ENCODE results near the gene DHTKD1. TPM values are rescaled to one million over a fixed set of nuclear protein-coding genes. Genes with fewer than 3 reads are reported as not detected.

Gene DHTKD1
- total RNA-seq, 2 experiments from 2014 or later, result 53.1 to 71.4 TPM

- ChIA-PET CTCF (ENCODE audit: unreplicated experiment) (no interaction called here), POLR2A (no interaction called here)
- H3K36me3 ChIP-seq (ENCODE audit: insufficient read depth, low read length), result peaks cover 84% of the 10 kb centered on the region
These were observed 94.2 kb downstream of the DHTKD1 start for GRCh38 chr10:12162927-12163326.

GRCh38 chr10:12164085-12164484 lies 95.3 kb downstream of the DHTKD1 start:
- Histone ChIP-seq H3K9me2 (ENCODE audit: insufficient read depth, low read length) (no peaks in the 10 kb centered on the region), H3K4me3 (ENCODE audit: low read depth, low read length, poor library complexity, severe bottlenecking) (no peak overlapping the region), H4K20me1 (ENCODE audit: insufficient read depth, low read length) (no peaks in the 10 kb centered on the region), H3K4me1 (ENCODE audit: insufficient read depth, low read length, poor library complexity, severe bottlenecking) (no peaks in the 10 kb centered on the region), H2AFZ (ENCODE audit: low read length) (no peak overlapping the region), H3K9me3 (ENCODE audit: low read length) (no peaks in the 10 kb centered on the region), H3K4me2 (ENCODE audit: low read length) (no peak overlapping the region), H3K79me2 (ENCODE audit: insufficient read depth, low read depth, low read length) (no peaks in the 10 kb centered on the region), H3K36me3 (ENCODE audit: insufficient read depth, low read length) (peaks cover 83% of the 10 kb centered on the region), H3K27ac (ENCODE audit: low read depth, low read length, poor library complexity, severe bottlenecking) (no peak overlapping the region)
- BruUV-seq (replicated peaks), result no TSS peak
- no peak for TF ChIP-seq EZH2phosphoT487 (IDR thresholded peaks at IDR 0.05; ENCODE audit: borderline replicate concordance, low read depth, low read length)
- TF ChIP-seq CTCF (conservative IDR thresholded peaks at IDR 0.05; ENCODE audit: low read length), result no peak
- intact Hi-C loops (cut with micrococcal nuclease; ENCODE audit: unreplicated experiment), result no loop called here
- CTCF ChIA-PET (ENCODE audit: unreplicated experiment), result no interaction called here
- POLR2A ChIA-PET, result interaction anchor here (0.7 kb wide), 1 partner anchor 1047 kb away, joined by 3 read pairs; no protein-coding TSS in a partner anchor
- DNase-seq (ENCODE audit: low spot score), result no peak

More at GRCh38 chr10:12162927-12163326, 94.2 kb downstream of the DHTKD1 start:
- no peak overlapping the region for H2AFZ ChIP-seq (ENCODE audit: low read length)
- no peak for DNase-seq (ENCODE audit: low spot score)
- no peak overlapping the region for H3K27ac ChIP-seq (ENCODE audit: low read depth, low read length, poor library complexity, severe bottlenecking)
- no peaks in the 10 kb centered on the region for H3K9me2 ChIP-seq (ENCODE audit: insufficient read depth, low read length)
- no TSS peak for BruUV-seq (replicated peaks)
- no peak for TF ChIP-seq CTCF (conservative IDR thresholded peaks at IDR 0.05; ENCODE audit: low read length)
- TF ChIP-seq EZH2phosphoT487 (IDR thresholded peaks at IDR 0.05; ENCODE audit: borderline replicate concordance, low read depth, low read length), result no peak
- no peaks in the 10 kb centered on the region for H3K9me3 ChIP-seq (ENCODE audit: low read length)
- no peaks in the 10 kb centered on the region for H3K79me2 ChIP-seq (ENCODE audit: insufficient read depth, low read depth, low read length)
- H3K4me3 ChIP-seq (ENCODE audit: low read depth, low read length, poor library complexity, severe bottlenecking), result no peak overlapping the region
- H3K4me1 ChIP-seq (ENCODE audit: insufficient read depth, low read length, poor library complexity, severe bottlenecking), result no peaks in the 10 kb centered on the region
- H4K20me1 ChIP-seq (ENCODE audit: insufficient read depth, low read length), result no peaks in the 10 kb centered on the region
- H3K4me2 ChIP-seq (ENCODE audit: low read length), result no peak overlapping the region
- intact Hi-C loops (cut with micrococcal nuclease; ENCODE audit: unreplicated experiment), result no loop called here

- Histone ChIP-seq H3K9me2 (ENCODE audit: insufficient read depth, low read length) (no peaks in the 10 kb centered on the region), H3K36me3 (ENCODE audit: insufficient read depth, low read length) (peaks cover 83% of the 10 kb centered on the region), H4K20me1 (ENCODE audit: insufficient read depth, low read length) (no peaks in the 10 kb centered on the region), H3K9me3 (ENCODE audit: low read length) (no peaks in the 10 kb centered on the region), H3K27ac (ENCODE audit: low read depth, low read length, poor library complexity, severe bottlenecking) (no peak overlapping the region), H3K4me3 (ENCODE audit: low read depth, low read length, poor library complexity, severe bottlenecking) (no peak overlapping the region), H2AFZ (ENCODE audit: low read length) (no peak overlapping the region), H3K4me2 (ENCODE audit: low read length) (no peak overlapping the region), H3K4me1 (ENCODE audit: insufficient read depth, low read length, poor library complexity, severe bottlenecking) (no peaks in the 10 kb centered on the region), H3K79me2 (ENCODE audit: insufficient read depth, low read depth, low read length) (no peaks in the 10 kb centered on the region)
- ChIA-PET CTCF (ENCODE audit: unreplicated experiment) (no interaction called here), POLR2A (no interaction called here)
- BruUV-seq (replicated peaks), result no TSS peak
- no peak for DNase-seq (ENCODE audit: low spot score)
- intact Hi-C loops (cut with micrococcal nuclease; ENCODE audit: unreplicated experiment), result no loop called here
- TF ChIP-seq CTCF (conservative IDR thresholded peaks at IDR 0.05; ENCODE audit: low read length), result no peak
- TF ChIP-seq EZH2phosphoT487 (IDR thresholded peaks at IDR 0.05; ENCODE audit: borderline replicate concordance, low read depth, low read length), result no peak
These were observed 96.3 kb downstream of the DHTKD1 start for GRCh38 chr10:12165036-12165435.

Data from OCI-LY7 (cell line).